Stimulated activated CD8-positive, alpha-beta memory T cell treated with anti-CD3 and anti-CD28 coated beads, Interleukin-15, amount 100 ng/mL, for 48 hours (primary cell): ENCODE data around the gene EIF3J.
"Not testable (repeated sequence)": the region's sequence is repeated elsewhere in the genome, so short reads cannot be mapped to it uniquely, and the experiment has no call there.

Source experiments
- DNase-seq, 2 donors: peaks; one replicate each; pipeline ENCODE4 v3.0.0-alpha.2; 2020; ENCODE audit warnings: low read depth in 2 of 2

The EIF3J gene

DNA sequence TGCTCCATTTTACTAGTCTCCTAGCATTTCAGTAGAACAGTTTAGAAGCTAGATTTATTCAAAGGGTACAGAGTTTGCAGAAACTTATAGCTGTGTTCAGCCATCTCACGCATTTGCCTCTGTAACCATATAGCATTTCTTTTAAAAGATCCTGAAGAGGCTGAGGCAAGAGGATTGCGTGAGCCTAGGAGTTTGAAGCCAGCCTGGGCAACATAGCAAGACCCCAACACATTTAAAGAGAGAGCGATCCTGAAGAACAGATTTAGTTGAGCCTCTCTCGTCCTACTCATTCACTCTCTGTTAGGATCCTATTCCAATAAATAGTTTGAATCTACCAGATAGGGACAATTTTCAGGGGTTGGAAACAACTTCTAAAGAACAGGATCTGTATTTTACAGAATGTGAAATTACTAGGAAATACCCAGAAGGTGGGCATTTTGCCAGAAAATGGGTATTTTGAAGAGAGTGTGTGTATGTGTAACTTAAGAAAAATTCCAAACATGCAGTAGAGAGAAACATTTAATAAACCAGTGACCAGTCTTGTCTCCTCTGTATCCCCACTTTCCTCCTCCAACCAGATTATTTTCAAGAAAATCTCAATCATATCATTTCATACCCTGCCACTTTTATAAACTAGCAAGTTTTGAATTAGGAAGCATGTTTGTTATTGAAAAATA, 4.5 kb downstream of the EIF3J start:
- no peak for DNase-seq

GRCh38 chr15:44542596-44542995, 5.6 kb downstream of the EIF3J start:
- no peak for DNase-seq

- not testable (repeated sequence) for DNase-seq
These were observed 7.8 kb downstream of the EIF3J start for GRCh38 chr15:44544745-44545144.

DNA sequence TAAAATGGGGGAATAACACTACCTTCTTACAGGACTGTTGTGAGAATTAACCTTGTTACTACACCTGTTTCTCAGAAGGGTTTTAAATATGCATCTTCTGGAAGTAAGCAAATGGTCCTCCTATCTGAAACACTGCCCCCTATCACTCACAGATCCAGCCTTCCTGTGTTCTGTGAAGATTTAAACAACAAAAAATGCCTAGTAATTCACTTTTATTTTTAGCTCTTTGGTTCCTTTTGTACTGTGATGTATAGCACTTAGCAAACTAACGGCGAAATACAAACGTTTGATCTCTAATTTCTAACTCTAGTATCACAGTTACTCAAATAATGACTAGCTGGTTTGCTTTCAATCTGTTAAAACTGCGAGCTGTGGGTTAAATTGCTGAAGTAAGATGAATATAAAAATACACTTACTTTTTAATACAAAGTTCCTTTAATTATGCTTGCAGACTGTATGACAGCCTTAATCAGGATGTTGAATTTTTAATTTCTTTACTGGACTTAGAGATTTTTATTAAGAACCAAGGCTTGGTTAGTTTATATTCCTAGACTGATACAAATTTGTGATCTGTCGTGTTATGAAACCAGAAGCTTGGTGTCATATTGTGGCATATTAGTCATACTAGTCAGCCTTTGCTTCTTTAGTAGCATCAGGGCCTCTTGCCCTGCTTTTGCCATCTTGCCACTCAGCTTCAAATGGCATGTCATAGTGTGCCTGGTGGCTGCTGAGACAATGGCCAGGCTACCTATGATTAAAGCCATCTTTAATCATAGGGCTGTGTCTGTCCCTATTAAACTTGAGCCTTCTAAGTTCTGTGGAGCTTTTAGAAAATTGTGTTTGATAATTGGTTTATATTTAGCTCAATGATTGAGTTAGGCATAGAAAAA, 9.2 kb downstream of the EIF3J start:
- peak; percentile 23 to 39 for DNase-seq

DNA sequence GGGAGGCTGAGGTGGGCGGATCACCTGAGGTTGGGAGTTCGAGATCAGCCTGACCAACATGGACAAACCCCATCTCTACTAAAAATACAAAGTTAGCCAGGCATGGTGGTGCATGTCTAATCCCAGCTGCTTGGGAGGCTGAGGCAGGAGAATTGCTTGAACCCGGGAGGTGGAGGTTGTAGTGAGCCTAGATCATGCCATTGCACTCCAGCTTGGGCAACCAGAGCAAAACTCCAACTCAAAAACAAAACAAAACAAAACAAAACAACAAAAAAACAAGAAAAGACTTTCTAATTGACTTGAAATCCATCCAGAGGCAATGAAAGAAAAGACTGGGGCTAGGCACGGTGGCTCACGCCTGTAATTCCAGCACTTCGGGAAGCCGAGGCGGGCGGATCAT, 12.2 kb downstream of the EIF3J start:
- DNase-seq = not testable (repeated sequence)

DNA sequence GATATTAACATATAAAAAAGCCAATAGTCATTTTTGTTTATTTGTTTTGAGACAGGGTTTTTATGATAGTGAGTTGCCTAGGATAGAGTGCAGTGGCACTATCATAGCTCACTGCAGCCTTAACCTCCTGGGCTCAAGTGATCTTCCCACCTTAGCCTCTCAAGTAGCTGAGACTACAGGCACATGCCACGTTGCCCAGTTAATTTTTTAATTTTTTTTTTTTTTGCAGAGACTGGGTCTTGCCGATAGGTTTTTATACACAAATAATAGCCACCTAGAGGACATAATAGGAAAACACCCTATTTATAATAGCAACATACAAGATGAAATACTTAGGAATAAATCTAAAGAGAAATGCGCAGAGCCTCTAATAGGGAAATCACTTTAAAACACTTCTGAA, 13.3 kb downstream of the EIF3J start:
- DNase-seq = no peak

GRCh38 chr15:44550734-44551133, 13.8 kb downstream of the EIF3J start:
- DNase-seq = no peak

DNA sequence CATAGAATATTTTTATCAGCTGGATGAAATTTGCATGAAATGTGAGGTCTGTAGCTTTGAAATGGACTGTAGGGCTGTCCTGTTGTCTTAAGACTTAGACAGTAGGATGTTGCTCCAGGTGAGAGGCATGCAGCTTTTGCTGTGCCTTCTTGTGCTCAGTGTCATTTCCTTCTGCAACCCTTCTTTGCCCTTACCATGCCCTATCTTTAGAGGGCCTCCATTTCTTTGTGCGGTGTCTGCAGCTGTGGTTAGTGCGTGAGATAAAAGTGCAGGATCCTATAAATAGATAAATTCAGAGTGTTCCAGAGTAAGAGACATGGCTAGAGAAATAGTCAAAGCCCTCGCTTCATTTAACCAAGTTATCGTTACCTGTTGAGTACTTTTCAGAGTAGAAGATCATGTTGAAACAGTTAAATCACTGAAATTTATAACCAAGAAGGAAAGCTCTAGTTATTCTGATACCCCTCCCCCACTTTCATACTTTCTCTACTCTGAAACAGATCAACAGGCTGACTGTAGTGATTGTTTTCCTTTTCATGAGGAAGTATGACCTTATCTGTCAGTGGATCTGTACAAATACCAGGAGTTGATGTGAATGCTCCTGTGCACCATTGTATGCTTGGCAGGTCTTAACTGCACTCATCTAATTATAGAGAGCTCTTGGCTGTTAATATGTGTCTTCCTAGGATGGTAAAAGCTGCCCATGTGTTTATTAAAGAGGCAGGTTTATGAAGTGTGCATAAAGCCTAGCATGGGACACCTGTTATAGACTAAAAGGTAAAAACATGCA, 18.2 kb downstream of the EIF3J start:
- DNase-seq = no peak

GRCh38 chr15:44560926-44561325, 24.0 kb downstream of the EIF3J start:
- DNase-seq = not testable (repeated sequence)

GRCh38 chr15:44565387-44566154, 28.6 kb downstream of the EIF3J start:
- no peak for DNase-seq

GRCh38 chr15:44566155-44566540, 29.2 kb downstream of the EIF3J start:
- DNase-seq = no peak

DNA sequence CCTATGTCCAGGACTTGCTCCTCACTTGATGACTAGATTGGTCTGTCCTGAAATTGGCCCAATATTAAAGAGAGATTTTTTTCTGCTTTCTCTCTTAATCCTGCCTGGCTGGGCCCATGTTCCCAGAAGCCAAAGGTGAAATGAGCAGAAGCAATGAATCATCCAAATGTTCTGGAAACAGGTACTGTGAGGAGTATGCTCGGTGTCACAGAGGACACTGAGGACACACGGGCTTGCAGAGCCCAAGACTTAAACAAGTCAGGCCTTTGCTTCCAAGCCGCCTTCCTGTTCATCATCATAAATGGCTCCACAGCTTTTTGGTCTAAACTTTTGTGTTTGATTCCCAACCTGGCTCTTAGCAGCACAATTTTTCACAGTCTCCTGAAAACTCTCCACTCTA, 31.4 kb downstream of the EIF3J start:
- no peak for DNase-seq

- no peak for DNase-seq
These were observed 32.4 kb downstream of the EIF3J start for GRCh38 chr15:44569316-44569715.

DNA sequence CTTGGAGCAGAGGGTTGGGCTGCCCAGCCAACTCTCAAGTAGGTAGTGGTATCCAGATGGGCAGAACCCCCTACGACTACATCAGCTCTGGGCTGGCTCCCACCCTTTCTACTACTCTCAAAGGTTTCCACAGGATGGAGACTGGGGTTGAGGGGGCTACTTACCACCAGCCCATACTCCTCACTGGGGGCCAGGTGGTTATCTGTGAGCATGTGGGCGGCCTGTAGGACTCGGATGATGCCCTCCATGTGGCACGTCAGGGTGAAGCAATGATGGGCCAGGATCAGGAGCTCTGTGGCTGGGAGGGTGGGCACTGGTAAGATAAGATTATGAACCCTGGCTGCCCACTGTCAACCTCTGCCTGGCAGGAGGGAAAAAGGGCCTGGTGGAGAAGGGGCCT, 33.4 kb downstream of the EIF3J start:
- DNase-seq = no peak

- no peak for DNase-seq
These were observed 36.4 kb downstream of the EIF3J start for GRCh38 chr15:44573386-44573785.

DNA sequence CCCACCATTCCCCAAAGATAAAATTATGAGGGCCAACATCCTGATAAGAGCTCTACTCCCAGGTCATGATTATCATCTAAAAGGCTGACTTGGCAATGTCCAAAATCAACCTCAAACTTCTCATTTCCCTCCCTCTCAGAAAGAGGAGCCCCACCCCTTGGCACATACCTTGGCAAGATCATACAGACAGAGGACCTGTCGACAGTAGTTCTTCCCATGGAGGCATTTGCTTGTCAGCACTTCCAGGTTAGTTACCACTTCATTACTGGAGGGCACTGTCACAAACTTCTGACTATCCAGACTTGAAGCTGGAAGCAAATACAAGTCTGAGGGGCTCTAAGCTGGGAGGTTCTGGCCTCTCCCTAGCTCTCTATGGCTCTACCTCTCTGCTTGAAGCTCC, 37.8 kb downstream of the EIF3J start:
- DNase-seq = no peak

DNA sequence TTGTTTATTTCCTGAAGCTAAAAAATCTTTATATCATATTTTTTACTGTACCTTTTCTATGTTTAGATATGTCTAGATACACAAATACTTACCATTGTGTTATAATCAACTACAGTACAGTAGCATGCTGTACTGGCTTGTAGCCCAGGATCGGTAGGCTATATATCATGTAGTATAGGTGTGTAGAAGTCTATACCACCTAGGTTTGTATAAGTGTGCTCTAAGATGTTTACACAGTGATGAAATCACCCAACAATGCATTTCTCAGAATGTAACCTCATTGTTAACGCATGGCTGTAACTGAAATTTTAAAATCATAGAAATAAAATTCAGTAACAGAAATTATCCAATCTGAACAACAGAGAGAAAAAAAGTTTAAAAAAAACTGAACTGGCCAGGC, 43.2 kb downstream of the EIF3J start:
- no peak for DNase-seq

GRCh38 chr15:44584162-44584749, 47.3 kb downstream of the EIF3J start:
- DNase-seq = peak; percentile 18 to 33

- DNase-seq = no peak
These were observed 48.7 kb downstream of the EIF3J start for GRCh38 chr15:44585633-44586032.

- DNase-seq = no peak
These were observed 51.6 kb downstream of the EIF3J start for GRCh38 chr15:44588541-44588940.

- no peak for DNase-seq
These were observed 54.4 kb downstream of the EIF3J start for GRCh38 chr15:44591326-44591725.
